NT2/D1 (cell line): ENCODE measurements around the gene PLEKHA7.

Experiments
- SUZ12 ChIP-seq: IDR thresholded peaks from 2 replicates; pipeline ENCODE4 v1.6.1; 2011; ENCODE audit not compliant: insufficient read length, insufficient read depth; ENCODE audit errors: extremely low read depth
- YY1 ChIP-seq: IDR thresholded peaks from 2 replicates; pipeline ENCODE4 v1.6.1; 2011; ENCODE audit not compliant: insufficient read length, insufficient read depth
- ZNF274 ChIP-seq: IDR thresholded peaks from 2 replicates; pipeline ENCODE4 v1.6.1; 2011; ENCODE audit warnings: mild to moderate bottlenecking, low read depth, low read length

DNA sequence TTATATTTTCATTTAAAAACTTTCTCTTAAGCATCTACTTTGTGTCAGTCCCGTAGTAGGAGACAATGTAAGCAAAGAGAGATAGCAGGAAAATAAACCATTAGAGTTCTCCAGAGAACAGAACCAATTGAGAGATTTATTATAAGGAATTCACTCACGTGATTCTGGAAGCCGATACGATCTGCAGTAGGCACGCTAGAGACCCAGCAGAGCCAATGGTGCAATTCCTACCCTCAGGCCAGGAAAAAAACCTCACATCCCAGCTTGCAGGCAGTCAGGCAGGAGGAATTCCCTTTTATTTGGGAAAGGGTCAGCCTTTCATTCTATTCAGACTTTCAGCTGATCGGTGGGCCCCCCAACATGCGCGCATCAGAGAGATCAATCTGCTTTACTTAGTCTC lies 7.3 kb upstream of the PLEKHA7 start:
- TF ChIP-seq SUZ12 (no peak), YY1 (no peak), ZNF274 (no peak)
